A673 (cell line): Measurements from ENCODE around the gene BEST3.

Experiments used
- EZH2 ChIP-seq: fragments of 200-600 bp; sonication (generic); IDR thresholded peaks from 2 replicates; pipeline ENCODE4 v1.6.1; 2017; ENCODE audit warnings: borderline replicate concordance, low read depth, mild to moderate bottlenecking, mixed read lengths, antibody characterized with exemption, low read length; ENCODE audit not compliant: poor library complexity, severe bottlenecking
- TF ChIP-seq, protein P1 (sequence below): fragments of 300-800, 200-600 bp; sonication (generic); conservative IDR thresholded peaks from 2 replicates; pipeline ENCODE4 v1.5.1; 2017; ENCODE audit warnings: low read depth, mild to moderate bottlenecking, antibody characterized with exemption, low read length, moderate library complexity, mixed read lengths

DNA sequence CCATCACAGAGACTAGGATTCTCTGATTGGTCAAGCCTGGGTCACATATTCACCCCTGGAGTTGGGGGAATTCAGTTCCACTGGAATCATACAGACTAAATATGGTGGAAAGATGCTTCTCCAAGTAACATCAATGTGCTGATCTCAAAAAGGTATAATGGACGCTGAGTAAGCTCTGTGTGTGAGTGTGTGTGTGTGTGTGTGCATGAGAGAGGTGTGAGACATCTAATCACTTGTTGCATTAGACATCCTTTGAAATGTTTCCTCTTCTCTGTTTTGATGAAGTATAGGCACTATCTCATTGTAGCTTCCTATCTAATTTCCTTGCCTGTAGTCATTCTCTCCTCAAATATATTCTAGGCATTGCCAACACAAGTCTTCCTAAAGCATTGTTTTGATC, 34.5 kb upstream of the BEST3 start:
- no peak for TF ChIP-seq EZH2
- TF ChIP-seq, protein P1, sequence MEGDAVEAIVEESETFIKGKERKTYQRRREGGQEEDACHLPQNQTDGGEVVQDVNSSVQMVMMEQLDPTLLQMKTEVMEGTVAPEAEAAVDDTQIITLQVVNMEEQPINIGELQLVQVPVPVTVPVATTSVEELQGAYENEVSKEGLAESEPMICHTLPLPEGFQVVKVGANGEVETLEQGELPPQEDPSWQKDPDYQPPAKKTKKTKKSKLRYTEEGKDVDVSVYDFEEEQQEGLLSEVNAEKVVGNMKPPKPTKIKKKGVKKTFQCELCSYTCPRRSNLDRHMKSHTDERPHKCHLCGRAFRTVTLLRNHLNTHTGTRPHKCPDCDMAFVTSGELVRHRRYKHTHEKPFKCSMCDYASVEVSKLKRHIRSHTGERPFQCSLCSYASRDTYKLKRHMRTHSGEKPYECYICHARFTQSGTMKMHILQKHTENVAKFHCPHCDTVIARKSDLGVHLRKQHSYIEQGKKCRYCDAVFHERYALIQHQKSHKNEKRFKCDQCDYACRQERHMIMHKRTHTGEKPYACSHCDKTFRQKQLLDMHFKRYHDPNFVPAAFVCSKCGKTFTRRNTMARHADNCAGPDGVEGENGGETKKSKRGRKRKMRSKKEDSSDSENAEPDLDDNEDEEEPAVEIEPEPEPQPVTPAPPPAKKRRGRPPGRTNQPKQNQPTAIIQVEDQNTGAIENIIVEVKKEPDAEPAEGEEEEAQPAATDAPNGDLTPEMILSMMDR = no peak
